Measurements from ENCODE around the gene CPXM1. TPM values are rescaled to one million over a fixed set of nuclear protein-coding genes. Genes with fewer than 3 reads are reported as not detected.

CPXM1 gene
- total and polyA plus RNA-seq, 9 of the 15 experiments (the other 6 are each of a cell fraction or from before 2014, with no cell fraction given): 0.04 to 1.1 (median 0.37) TPM; not detected in 2

DNA sequence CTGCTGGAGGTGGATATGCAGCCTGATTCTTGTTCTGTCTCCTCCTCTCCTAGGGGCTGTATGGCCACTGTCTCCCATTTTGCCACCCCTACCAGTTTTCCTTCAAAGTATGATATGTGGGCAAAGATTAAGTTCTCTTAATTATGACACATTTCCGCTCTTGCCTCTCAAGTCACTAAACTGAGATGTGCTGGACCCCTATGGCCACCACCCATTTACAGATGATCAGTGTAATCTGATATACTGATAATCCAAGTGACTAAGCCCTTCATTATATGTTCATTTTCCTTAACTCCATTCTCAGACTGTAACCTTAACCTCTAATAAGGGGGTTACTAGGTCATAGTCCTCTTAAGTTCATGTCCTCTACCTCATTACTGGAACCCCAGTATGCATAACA is 13.6 kb upstream of the CPXM1 start:
- no TSS peak for BruUV-seq (replicated peaks)
- no peak overlapping the region for H3K27ac ChIP-seq (ENCODE audit: extremely low read depth, low read depth, low read length)
- ChIA-PET POLR2A (no interaction called here), CTCF (ENCODE audit: low intra/inter-chr PET ratio) (no interaction called here)
- no peak for FAIRE-seq
- H3K36me3 ChIP-seq (ENCODE audit: control insufficient read depth, insufficient read depth, low read length): no peaks in the 10 kb centered on the region
- no peaks in the 10 kb centered on the region for H4K20me1 ChIP-seq (replicated peaks; ENCODE audit: control insufficient read depth, insufficient read depth, low read length)
- H2AFZ ChIP-seq (ENCODE audit: low read depth, low read length): no peak overlapping the region
- in situ Hi-C loops (cut with MboI): no loop called here
- H3K4me2 ChIP-seq (ENCODE audit: insufficient read depth, low read length): no peak overlapping the region
- no peaks in the 10 kb centered on the region for H3K27me3 ChIP-seq (ENCODE audit: control insufficient read depth in 2 of 2, insufficient read depth in 2 of 2, low read length in 2 of 2)
- intact Hi-C loops (cut with micrococcal nuclease): no loop called here
- WGBS (ENCODE audit: insufficient coverage, low coverage, missing lambda C conversion rate): 64% methylated on average over 1 of the region's 1 CpG
- peaks cover 0 to 18% of the 10 kb centered on the region in 2 experiments; a peak in 3 of 5 replicates for H3K4me1 ChIP-seq (replicated peaks in 1 of 2; ENCODE audit: control insufficient read depth in 2 of 2, insufficient read depth in 2 of 2, low read length in 2 of 2)
- ATAC-seq: no peak
- H3K79me2 ChIP-seq (ENCODE audit: control insufficient read depth, insufficient read depth, low read length): no peaks in the 10 kb centered on the region
- no peak overlapping the region for H3K4me3 ChIP-seq
- no peak for DNase-seq (ENCODE audit: extremely low read depth in 1 of 4, low spot score in 3 of 4)
- 0 out of 2 replicates have a peak, but pooled peaks cover 2% of the 10 kb centered on the region for H3K9me3 ChIP-seq (replicated peaks; ENCODE audit: control insufficient read depth, insufficient read depth, low read depth, low read length)
- H3K9me1 ChIP-seq (ENCODE audit: control insufficient read depth, insufficient read depth, low read length): peaks cover 3% of the 10 kb centered on the region
- TF ChIP-seq, protein P1, sequence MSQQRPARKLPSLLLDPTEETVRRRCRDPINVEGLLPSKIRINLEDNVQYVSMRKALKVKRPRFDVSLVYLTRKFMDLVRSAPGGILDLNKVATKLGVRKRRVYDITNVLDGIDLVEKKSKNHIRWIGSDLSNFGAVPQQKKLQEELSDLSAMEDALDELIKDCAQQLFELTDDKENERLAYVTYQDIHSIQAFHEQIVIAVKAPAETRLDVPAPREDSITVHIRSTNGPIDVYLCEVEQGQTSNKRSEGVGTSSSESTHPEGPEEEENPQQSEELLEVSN (IDR thresholded peaks at IDR 0.05; ENCODE audit: borderline replicate concordance in 1 of 2, extremely low read depth in 1 of 2, insufficient read depth in 1 of 2, insufficient read length in 1 of 2, low read depth in 1 of 2, low read length in 1 of 2, poor library complexity in 1 of 2, severe bottlenecking in 1 of 2): no peak
- TF ChIP-seq MTA2 (IDR thresholded peaks at IDR 0.05; ENCODE audit: low read depth): no peak
- no peak for TF ChIP-seq NBN (IDR thresholded peaks at IDR 0.05; ENCODE audit: low read depth)
- no peak for TF ChIP-seq NFXL1 (CRISPR knock-in tag; IDR thresholded peaks at IDR 0.05)
- H3K9ac ChIP-seq (ENCODE audit: insufficient read depth in 1 of 2, low read depth in 2 of 2, low read length in 2 of 2): no peak overlapping the region

DNA sequence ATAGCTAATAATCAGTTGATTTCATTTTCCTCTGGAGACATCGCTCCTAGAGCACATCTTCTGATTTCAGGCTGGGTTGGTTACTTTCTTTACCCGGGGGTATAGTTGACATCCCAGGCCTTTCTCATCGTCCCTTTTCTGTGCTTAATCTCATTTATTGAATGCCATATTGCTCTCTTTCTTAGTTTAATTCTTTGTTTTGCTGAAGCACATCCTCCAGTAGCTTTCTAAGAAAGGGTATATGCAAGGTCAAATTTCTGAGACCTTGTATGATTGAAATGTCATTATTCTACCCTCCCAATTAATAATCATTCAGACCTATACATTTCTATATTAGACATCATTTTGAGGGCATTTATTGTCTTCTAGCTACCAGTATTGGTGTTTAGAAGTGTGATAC is 11.8 kb upstream of the CPXM1 start:
- H3K27ac ChIP-seq (ENCODE audit: extremely low read depth, low read depth, low read length): no peak overlapping the region
- no peaks in the 10 kb centered on the region for H3K79me2 ChIP-seq (ENCODE audit: control insufficient read depth, insufficient read depth, low read length)
- no peak overlapping the region for H3K9ac ChIP-seq (ENCODE audit: insufficient read depth in 1 of 2, low read depth in 2 of 2, low read length in 2 of 2)
- ChIA-PET CTCF (ENCODE audit: low intra/inter-chr PET ratio) (no interaction called here), POLR2A (interaction anchor here (1.3 kb wide), 1 partner anchor 10 kb away, joined by 3 read pairs; no protein-coding TSS in a partner anchor)
- no peak for DNase-seq (ENCODE audit: extremely low read depth in 1 of 4, low spot score in 3 of 4)
- no peaks in the 10 kb centered on the region for H3K9me1 ChIP-seq (ENCODE audit: control insufficient read depth, insufficient read depth, low read length)
- no TSS peak for BruUV-seq (replicated peaks)
- H3K4me1 ChIP-seq (replicated peaks in 1 of 2; ENCODE audit: control insufficient read depth in 2 of 2, insufficient read depth in 2 of 2, low read length in 2 of 2): peaks cover 0 to 18% of the 10 kb centered on the region in 2 experiments; a peak in 3 of 5 replicates
- 0 out of 2 replicates have a peak, but pooled peaks cover 2% of the 10 kb centered on the region for H3K9me3 ChIP-seq (replicated peaks; ENCODE audit: control insufficient read depth, insufficient read depth, low read depth, low read length)
- in situ Hi-C loops (cut with MboI) (no loop called here), intact Hi-C loops (cut with micrococcal nuclease) (no loop called here)
- no peak for FAIRE-seq
- H3K4me2 ChIP-seq (ENCODE audit: insufficient read depth, low read length): no peak overlapping the region
- ATAC-seq: no peak
- no peaks in the 10 kb centered on the region for H3K27me3 ChIP-seq (ENCODE audit: control insufficient read depth in 2 of 2, insufficient read depth in 2 of 2, low read length in 2 of 2)
- no peak overlapping the region for H3K4me3 ChIP-seq
- no peak for TF ChIP-seq ZNF347 (CRISPR knock-in tag; IDR thresholded peaks at IDR 0.05; ENCODE audit: low read depth)
- TF ChIP-seq, protein P2, sequence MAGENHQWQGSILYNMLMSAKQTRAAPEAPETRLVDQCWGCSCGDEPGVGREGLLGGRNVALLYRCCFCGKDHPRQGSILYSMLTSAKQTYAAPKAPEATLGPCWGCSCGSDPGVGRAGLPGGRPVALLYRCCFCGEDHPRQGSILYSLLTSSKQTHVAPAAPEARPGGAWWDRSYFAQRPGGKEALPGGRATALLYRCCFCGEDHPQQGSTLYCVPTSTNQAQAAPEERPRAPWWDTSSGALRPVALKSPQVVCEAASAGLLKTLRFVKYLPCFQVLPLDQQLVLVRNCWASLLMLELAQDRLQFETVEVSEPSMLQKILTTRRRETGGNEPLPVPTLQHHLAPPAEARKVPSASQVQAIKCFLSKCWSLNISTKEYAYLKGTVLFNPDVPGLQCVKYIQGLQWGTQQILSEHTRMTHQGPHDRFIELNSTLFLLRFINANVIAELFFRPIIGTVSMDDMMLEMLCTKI (IDR thresholded peaks at IDR 0.05; ENCODE audit: partially characterized antibody): no peak
- peak; percentile 77 for TF ChIP-seq RBM25 (IDR thresholded peaks at IDR 0.05; ENCODE audit: low read depth, low read length, severe bottlenecking)
- TF ChIP-seq NCOA4 (IDR thresholded peaks at IDR 0.05; ENCODE audit: partially characterized antibody): no peak
- no peaks in the 10 kb centered on the region for H3K36me3 ChIP-seq (ENCODE audit: control insufficient read depth, insufficient read depth, low read length)
- no peak overlapping the region for H2AFZ ChIP-seq (ENCODE audit: low read depth, low read length)
- 19% methylated on average over 3 of the region's 3 CpGs for WGBS (ENCODE audit: insufficient coverage, low coverage, missing lambda C conversion rate)
- H4K20me1 ChIP-seq (replicated peaks; ENCODE audit: control insufficient read depth, insufficient read depth, low read length): no peaks in the 10 kb centered on the region

All from K562 (cell line).